NCI-H510A (cell line): Measurements from ENCODE around the gene ASNSD1.
"Not testable (repeated sequence)": the region's sequence is repeated elsewhere in the genome, so short reads cannot be mapped to it uniquely, and the experiment has no call there.

ENCODE experiments used
- DNase-seq: peaks from one replicate; lab custom pipeline; 2025; lab: John Stamatoyannopoulos, UW

Gene ASNSD1

DNA sequence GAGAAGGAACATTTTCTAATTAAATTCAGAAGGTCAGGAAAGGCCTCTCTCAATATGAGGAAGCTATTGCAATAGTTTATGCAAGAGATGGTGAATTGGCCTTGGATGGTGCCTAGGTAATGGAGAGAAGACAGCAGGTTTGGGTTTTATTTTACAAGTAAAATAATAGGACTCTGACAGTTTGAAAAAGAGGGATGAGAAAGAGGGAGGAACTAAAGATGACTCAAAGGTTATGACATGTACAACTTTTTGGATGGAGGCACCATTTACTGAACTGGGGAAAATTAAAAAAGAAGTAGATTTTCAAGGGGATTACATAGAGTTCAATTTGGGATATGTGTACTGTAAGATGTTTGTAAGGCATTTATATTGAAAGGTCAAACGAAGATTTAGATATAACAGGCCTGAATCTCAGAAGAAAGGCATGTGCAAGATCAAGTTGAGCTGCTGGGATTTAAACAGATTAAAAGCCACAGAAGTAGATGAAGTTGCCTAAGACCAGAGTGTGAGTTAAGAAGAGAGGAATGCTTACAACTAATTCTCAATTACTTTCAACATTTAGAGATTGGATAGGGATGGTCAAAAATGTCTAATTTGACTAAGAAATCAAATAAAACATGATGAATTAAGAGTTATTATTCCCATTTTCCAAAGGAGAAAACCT lies 12.3 kb upstream of the ASNSD1 start:
- DNase-seq: no peak

DNA sequence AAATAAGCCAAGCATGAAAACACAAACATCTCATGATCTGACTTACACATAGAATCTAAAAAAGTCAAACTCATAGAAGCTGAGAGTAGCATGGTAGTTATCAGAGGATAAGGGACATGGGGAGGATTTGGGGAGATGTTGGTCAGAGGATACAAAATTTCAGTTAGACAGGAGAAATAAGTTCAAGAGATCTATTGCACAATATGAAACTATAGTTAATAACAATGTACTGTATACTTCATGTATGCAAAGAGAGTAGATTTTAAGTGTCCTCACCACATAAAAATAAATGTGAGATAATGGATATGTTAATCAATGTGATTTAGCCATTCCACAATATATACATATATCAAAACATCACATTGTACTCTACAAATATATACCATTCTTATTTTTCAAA lies 10.0 kb upstream of the ASNSD1 start:
- no peak for DNase-seq

DNA sequence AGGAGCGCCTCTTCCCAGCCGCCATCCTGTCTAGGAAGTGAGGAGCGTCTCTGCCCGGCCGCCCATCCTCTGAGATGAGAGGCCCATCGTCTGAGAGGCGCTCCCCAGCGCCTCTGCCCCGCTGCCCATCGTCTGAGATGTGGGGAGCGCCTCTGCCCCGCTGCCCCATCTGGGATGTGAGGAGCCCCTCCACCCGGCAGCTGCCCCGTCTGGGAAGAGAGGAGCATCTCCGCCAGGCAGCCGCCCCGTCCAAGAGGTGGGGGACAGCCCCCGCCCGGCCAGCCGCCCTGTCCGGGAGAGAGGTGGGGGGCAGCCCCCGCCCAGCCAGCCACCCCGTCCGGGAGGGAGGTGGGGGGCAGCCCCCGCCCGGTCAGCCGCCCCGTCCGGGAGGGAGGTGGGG lies 7.8 kb upstream of the ASNSD1 start:
- DNase-seq: not testable (repeated sequence)

DNA sequence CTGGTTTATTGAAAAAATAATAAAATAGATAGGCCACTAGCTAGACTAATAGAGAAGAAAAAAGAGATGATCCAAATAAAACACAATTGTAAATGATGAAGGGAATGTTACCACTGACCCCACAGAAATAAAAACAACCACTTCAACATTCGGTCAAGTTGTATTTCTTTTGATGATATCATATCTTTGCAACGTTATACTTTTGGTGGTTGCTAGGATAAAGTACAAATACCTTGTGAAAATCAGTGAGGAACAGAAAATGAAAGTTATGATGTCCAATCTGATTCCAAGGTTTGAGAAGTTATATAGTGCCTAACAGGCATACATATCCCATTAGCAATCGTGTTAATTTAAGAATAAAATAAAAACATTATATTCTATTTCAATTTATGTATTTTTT lies 6.6 kb upstream of the ASNSD1 start:
- DNase-seq: no peak

DNA sequence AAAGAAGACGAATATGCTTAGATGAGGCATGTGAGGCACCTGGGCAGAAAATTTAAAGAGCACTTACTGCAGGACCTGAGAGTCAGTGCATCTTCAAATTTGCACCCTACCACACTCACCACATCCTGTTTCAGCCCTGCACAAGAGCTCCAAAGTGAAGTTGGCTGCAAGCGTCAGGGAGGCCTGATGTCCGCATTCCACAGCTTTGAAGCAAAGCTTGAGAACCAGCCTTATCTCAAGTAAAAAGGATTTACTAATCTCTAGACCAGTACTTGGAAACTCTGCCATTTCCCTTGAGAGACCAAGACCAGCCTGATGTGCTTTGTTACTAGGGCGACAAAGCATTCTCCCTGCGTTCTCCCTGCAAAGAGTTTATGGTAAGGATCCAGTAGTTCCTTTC lies 3.4 kb upstream of the ASNSD1 start:
- DNase-seq: no peak

DNA sequence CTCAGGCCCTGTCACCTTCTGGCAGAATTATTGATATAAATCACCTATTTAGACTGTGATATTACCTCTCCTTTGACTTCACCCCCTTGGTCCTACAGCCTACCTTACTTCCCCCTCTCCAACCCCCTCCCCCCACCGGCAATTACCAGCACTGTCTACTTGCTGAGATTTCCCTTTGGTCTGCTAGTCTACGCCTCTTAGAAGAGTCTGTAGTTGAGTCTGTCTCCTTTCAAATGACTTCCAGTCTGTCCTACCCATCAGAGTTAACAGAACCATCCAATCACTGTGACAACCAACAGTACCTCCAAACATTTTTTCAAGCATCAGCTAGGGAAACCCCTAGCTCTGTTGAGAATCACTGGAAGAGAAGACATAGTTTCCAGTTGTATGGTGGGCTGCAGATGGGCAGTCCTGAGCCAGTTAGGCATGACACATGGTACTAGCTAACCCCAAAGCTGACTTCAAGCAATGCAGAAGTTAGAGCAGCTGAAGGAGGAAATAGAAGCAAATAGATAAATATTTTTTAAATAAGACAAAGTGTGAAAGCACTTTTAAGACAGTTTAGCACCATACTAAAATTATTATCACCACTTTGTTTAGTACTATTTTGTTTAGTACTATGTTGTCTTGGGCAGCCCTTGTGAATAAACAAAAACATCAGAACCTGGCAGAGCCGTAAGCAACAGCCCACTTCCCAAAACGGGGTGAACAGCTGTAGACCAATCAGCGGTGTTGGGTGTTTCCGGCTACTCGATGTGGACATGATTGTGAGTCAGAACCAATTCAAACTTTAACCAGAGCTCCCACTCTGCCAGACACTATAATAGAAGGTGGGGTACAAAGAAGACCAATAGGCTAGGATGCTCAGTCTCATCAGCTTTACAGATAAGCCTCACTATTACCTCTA lies 2.7 kb upstream of the ASNSD1 start:
- DNase-seq: no peak

DNA sequence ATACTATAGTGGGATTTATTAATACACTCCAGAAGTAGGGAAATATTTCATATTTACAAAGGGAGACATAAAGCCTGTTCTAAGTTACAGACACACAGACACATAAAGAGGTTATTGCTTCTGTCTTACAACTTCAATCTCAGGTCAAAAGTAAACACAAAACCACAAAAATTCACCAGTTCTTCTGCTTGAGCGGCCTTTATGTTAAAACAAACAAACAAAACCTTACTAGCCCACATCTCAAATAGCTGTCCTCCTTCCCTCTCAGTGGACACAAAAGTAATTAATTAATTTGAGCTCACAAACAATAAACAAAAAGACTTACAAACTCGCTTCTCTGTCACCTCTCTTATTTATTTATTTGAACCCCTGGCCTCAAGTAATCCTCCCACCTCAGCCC lies 1.5 kb upstream of the ASNSD1 start:
- DNase-seq: no peak

DNA sequence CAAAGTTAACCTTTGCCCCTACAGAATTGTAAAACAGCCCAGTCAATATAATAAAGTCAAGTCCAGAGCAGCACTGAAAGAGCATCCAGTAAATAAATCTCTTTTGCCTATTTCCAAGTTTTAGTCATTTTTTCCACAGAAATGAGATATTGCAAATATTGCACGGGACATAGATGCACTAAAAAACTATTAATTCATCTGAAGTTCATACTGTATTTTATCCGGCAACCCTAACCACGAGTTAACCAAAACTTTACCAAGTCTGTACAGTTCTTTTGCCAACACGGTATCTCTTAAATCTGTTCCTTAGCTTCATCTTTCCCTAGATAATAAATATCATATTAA lies 484 bp upstream of the ASNSD1 start:
- DNase-seq: no peak

DNA sequence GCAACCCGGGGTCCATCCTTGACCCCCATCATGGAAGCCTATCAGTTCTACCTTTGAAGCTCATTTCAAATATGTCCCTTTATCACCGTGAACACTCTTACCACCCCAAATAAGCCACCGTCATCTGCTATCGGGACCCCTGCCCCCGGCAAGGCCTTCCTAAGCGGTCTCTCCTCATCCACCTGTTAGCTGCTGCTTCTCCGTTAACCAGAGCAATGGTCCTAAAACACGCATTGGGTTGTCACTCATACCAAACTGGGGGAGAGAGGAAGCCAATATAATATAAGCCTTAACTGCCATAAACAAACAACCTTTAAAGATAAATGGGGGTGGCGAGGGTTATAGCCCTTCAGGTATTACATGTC lies 680 bp downstream of the ASNSD1 start:
- DNase-seq: no peak

DNA sequence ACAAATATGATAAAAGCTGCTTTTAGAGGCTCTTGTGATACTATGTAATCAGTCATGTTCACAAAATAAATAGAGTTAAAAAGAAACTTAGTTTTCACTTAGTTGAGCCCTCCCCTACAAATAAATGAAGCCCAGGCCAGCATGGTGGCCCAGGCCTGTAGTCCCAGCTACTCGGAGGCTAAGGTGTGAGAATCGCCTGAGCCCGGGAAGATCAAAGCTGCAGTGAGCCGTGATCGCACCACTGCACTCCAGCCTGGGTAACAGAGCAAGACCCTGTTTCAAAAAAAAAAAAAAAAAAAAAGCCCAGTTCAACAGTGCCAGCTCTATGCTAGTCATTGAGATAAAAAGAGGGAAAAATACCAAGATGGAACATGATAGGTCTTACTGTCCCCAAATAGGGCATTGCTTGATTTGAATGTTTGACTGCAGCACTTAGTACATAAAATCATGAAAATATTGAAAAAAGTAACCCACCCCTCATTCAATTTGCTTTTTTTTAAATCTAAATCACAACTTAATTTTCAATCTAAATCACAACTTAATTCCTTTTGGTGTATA lies 1.5 kb downstream of the ASNSD1 start:
- no peak for DNase-seq

DNA sequence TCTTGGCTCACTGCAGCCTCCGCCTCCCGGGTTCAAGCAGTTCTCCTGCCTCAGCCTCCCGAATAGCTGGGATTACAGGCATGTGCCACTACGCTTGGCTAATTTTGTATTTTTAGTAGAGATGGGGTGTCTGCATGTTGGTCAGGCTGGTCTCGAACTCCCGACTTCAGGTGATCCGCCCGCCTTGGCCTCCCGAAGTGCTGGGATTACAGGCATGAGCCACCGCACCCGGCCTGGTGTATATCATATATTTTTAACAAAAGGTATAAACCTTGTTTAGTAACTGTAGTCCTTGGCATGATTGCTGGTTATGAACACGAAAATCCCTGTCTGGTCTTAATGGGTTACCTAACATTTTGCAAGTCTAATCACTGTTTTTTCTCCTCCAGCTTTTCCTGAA lies 2.1 kb downstream of the ASNSD1 start:
- not testable (repeated sequence) for DNase-seq

DNA sequence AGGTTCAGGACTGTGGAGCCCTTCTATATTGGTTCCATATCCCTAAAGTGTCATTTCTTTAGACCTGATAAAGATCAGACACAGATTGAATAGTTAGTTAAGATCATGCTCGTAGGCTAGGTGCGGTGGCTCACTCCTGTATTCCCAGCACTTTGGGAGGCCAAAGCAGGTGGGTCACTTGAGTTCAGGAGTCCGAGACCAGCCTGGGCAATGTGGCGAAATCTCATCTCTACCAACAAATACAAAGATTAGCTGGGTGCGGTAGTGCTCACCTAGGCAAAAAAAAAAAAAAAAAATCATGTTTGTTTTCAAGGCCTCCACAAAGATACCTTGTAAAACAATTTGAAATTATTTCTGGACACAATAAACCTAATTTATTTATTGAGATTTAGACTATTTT lies 8.7 kb downstream of the ASNSD1 start:
- DNase-seq: no peak

DNA sequence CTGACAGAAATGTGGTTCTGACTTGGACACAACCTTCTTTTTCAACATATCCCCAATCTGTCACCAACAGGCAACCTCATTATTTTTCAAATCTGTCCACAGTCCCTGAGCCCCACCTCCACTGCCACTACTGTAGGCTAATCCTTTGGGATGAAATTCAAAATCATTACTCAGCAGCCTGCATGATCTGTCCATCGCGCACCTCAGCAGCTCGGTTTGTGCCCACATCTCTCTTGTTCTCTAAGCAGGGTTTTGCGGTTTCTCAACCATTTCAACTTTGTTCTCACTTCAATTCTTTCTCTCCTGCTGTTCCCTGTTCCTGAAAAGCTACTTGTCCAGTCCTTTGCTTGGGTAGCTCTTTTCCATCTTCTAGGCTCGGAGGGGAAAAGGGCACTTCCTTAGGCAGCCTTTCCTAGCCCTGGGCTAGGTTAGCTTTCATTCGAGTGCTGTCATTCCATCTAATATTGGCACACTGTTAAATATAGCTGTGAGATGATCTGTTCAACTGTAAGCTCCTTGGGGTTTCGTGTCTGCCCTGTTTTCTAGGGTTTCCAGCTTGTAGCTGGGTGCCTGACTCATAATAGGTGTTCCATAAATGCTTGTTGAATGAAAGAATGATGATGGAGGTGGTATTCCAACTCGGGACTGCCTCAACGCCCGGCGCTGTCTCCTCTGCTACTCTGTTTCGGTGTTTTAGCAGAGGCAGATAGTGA lies 12.6 kb downstream of the ASNSD1 start:
- DNase-seq: no peak

DNA sequence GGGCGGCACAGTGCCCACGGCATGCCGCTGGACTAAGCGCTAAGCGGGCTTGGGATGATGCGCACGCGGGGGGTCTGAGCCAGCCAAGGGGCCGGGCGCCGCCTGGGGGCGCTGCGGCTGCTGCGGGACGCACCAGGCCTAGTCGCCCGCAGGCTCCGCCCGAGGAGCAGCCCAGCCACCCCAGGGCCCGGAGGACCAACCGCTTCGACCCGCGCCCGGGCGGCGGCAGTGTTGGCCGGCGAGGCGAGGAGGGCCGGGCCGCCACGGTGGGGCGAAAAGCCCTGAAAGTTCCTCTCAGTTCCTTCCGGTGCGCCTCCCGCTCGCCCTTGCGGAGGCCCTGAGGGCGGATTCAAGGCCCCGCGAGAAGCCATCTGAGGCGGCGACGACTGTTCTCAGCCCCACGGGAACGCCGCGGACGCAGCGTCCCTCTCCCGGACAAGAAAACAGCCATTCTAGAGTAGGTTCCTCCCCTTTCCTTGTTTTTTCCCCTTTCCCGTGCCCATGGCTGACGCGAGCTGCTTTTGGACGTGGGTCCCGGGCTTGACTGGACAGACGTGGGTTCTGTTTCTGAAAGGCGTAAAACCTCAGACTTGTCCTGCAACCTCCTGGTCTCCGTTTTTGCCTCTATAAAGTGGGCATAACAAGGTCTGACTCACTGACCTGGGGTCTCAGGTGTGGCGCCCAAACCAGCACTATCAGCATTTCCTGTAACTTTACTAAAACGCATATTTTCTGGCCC lies 13.3 kb downstream of the ASNSD1 start, which contains the start of gene ANKAR:
ANKAR (plus strand) TSS at position 297 of the 739 bp plus-strand sequence. CDS start 1,821 bp downstream, outside the sequence.
- DNase-seq: peak; percentile 78

DNA sequence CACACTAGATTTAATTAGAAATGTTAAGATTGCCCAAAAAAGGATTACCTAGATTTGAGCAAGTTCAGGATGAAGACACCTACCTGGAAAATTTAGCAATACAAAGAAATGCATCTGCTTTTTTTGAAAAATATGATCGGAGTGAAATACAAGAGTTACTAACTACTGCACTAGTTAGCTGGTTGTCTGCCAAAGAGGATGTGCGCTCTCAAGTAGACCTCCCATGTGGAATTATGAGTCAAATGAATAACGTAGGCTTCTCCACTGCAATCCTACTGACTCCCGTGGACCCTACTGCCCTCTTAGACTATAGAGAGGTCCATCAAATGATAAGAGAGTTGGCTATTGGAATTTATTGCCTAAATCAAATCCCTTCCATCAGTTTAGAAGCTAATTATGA lies 15.2 kb downstream of the ASNSD1 start:
- DNase-seq: no peak

DNA sequence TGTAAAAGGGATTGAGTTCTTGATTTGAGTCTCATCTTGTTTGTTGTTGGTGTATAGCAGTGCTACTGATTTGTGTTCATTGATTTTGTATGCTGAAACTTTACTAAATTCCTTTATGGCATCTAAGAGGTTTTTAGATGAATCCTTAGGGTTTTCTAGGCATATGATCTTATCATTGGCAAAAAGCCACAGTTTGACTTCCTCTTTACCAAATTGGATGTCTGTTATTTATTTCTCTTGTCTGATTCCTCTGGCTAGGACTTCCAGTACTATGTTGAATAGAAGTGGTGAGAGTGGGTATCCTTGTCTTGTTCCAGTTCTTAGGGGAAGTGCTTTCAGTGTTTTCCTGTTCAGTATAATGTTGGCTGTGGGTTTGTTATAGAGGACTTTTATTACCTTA lies 18.0 kb downstream of the ASNSD1 start:
- no peak for DNase-seq

DNA sequence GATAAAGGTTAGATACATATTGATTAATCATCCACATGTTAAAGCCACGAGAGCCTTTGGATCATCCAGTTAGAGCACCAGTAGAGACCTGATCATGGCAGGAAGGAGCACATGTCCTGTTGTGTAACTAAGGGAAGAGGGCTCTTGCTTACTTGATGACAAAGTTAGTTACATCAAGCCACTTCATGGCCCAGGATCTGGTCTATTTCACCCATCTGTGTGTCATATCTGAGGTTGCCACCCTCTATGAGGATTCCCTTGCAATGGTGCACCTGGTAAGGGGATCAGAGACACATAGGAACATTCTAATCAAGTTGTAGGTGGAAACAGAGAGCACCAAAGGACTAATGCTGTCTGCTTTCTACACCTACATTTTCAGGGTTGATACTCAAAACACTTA lies 19.9 kb downstream of the ASNSD1 start:
- no peak for DNase-seq

DNA sequence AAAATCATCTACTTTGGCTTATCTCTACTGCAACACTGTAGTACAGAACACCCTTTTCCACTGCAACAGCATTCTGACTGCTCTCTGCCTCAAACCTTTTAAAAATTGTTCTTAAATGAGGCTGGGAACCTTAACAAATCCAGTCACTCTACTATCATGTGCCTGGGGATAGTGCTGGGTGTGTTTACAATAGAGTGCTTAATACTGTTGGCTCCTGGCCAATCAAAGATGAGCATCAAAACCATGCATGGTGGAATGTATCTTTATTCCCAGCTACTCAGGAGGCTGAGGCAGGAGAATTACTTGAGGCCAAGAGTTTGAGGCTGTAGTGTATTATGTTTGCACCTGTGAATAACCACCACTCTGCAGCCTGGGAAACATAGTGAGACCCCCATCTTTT lies 20.6 kb downstream of the ASNSD1 start:
- DNase-seq: no peak

DNA sequence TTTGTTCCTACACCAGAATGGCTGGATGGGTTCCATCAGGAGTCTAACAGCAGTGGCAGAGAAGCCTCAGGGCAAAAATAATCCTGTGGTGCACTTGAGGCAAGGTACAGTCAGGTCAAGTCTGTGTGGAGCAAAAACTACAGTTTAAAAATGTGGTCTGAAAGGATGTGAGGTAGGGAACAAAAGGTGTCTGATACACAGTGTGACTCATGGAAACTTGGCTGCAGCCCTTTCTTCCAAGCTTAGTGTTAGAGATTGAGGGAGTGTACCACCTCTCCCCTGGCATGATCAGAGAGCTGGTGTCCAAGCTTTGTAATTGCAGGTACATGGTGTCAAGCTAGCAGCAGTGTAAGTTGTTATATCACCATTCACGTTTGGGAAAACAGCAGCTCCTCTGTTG lies 22.1 kb downstream of the ASNSD1 start:
- no peak for DNase-seq

DNA sequence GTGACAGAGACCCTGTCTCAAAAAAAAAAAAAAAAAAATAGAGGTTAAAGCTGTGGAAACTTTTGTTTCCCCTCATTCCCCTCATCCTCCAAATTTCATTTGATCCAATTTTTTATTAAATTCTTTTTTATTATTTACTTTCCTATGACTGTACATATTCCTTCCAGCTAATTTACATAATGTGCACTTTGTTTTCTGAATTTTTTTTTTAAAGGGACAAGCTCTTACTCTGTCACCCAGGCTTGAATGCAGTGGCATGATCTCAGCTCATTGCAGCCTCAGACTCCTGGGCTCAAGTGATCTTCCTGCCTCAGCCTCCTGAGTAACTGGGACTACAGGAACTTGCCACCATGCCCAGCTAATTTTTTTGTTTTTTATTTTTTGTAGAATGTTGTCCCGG lies 23.6 kb downstream of the ASNSD1 start:
- no peak for DNase-seq

DNA sequence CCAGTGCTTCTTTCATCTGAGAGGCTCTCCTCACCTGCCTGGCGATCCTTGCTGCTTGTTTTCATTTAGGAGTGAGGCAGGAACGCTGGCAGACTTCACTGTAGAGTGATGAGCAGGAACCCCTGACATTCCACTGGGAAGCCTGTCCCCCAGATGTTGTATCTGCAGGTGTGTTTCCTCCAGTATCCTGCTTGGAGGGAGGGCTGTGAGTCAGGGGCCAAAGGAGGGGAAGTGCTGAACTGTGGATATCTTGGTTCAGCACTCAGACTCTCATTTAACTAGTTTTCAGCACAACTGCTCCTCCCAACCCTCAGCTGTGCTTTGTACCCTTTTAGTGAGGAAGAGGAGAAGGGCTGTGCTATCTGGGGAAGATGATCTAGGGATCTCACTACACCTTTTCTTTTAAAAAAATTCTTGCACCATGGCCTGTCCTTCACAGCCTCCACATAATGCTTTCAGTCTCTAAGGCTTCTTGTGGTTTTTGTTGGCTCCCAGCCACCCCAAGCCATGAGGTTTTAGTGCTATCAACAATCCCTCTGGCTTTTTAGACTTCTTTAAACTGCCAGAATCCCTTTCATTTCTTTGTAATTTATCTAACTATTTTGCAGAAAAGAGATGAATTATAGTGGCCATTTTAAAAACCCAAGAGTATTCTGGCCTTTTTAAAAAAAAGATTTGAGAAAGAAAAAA lies 24.4 kb downstream of the ASNSD1 start:
- DNase-seq: no peak
